Peyer's patch (tissue), 4 donors: ENCODE measurements around the gene OR52B2. TPM values are rescaled to one million over a fixed set of nuclear protein-coding genes. Genes with fewer than 3 reads are reported as not detected.

Experiments
- DNase-seq, 3 donors: peaks; one replicate each; pipeline ENCODE4 v3.0.0-alpha.2; 2017 to 2019
- H3K27ac ChIP-seq, 4 donors: fragments of 200-600 bp; sonication (generic); one replicate each; pipeline ENCODE4 v1.5.1; 2016 to 2019
- H3K27me3 ChIP-seq, 2 donors: fragments of 200-600 bp; sonication (generic); one replicate each; pipeline ENCODE4 v1.5.1; 2019
- H3K36me3 ChIP-seq, 3 donors: fragments of 200-600 bp; sonication (generic); one replicate each; pipeline ENCODE4 v1.5.1; 2016 to 2019
- H3K4me1 ChIP-seq, 4 donors: fragments of 200-600 bp; sonication (generic); one replicate each; pipeline ENCODE4 v1.5.1; 2016 to 2019
- H3K4me3 ChIP-seq, 4 donors: fragments of 200-600 bp; sonication (generic); 1 replicate in 3 of 4; 2 replicates in 1 of 4; pipeline ENCODE4 v1.5.1; 2016 to 2019; ENCODE audit warnings: mild to moderate bottlenecking in 1 of 4
- H3K9me3 ChIP-seq, 4 donors: fragments of 200-600 bp; sonication (generic); one replicate each; pipeline ENCODE4 v1.5.1; 2016 to 2019; ENCODE audit warnings: mild to moderate bottlenecking in 1 of 4
- POLR2A ChIP-seq, 2 donors: fragments of 450-650 bp; IDR thresholded peaks; one replicate each; pipeline ENCODE4 v1.5.1; 2017; ENCODE audit warnings: antibody characterized with exemption in 2 of 2, mild to moderate bottlenecking in 2 of 2, moderate library complexity in 2 of 2
- total RNA-seq, 4 donors: library from RNA; depleted of rRNA; stranded (reverse); fragments of >200 nt; gene quantifications; one replicate each; pipeline ENCODE4 v1.1.0, GENCODE V29; 2016
- TF ChIP-seq, protein P1 (sequence below), 6 experiments: fragments of 450-650 bp in 4 of 6; fragments of 200-600 bp in 2 of 6; sonication (generic) in 1 of 6; IDR thresholded peaks; one replicate each; pipeline ENCODE4 v1.5.1; 2017 to 2019; ENCODE audit warnings: antibody characterized with exemption in 6 of 6, mild to moderate bottlenecking in 3 of 6, moderate library complexity in 1 of 6

The OR52B2 gene
- total RNA-seq, 4 donors from 2014 or later: 1.7 TPM; not detected in 3

DNA sequence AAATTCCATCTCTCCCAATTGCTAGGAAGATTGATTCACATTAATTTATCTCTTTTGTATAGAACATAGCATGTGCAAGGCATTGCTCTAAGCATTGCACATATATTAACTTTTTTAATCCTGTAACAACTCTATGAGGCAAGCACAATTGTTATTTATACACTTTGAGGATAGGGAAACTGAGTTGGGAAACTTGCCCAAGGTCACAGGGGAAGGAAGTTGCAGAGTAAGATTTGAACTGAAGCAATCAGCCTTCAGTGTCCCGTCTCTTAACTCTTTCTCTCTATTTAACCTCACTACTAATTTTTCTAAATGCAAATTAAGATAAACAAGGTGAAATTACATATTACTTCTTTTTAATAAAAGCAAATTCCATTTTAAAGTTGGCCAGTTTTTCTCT, 40.5 kb downstream of the OR52B2 start:
- no peak overlapping the region for H3K27ac ChIP-seq
- H3K27me3 ChIP-seq: no peaks in the 10 kb centered on the region
- H3K4me3 ChIP-seq: no peak overlapping the region
- no peak for DNase-seq
- TF ChIP-seq POLR2A (IDR thresholded peaks at IDR 0.05): no peak
- TF ChIP-seq, protein P1, sequence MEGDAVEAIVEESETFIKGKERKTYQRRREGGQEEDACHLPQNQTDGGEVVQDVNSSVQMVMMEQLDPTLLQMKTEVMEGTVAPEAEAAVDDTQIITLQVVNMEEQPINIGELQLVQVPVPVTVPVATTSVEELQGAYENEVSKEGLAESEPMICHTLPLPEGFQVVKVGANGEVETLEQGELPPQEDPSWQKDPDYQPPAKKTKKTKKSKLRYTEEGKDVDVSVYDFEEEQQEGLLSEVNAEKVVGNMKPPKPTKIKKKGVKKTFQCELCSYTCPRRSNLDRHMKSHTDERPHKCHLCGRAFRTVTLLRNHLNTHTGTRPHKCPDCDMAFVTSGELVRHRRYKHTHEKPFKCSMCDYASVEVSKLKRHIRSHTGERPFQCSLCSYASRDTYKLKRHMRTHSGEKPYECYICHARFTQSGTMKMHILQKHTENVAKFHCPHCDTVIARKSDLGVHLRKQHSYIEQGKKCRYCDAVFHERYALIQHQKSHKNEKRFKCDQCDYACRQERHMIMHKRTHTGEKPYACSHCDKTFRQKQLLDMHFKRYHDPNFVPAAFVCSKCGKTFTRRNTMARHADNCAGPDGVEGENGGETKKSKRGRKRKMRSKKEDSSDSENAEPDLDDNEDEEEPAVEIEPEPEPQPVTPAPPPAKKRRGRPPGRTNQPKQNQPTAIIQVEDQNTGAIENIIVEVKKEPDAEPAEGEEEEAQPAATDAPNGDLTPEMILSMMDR (IDR thresholded peaks at IDR 0.05): no peak
- no peaks in the 10 kb centered on the region for H3K9me3 ChIP-seq
- H3K4me1 ChIP-seq: no peaks in the 10 kb centered on the region
- no peaks in the 10 kb centered on the region for H3K36me3 ChIP-seq

DNA sequence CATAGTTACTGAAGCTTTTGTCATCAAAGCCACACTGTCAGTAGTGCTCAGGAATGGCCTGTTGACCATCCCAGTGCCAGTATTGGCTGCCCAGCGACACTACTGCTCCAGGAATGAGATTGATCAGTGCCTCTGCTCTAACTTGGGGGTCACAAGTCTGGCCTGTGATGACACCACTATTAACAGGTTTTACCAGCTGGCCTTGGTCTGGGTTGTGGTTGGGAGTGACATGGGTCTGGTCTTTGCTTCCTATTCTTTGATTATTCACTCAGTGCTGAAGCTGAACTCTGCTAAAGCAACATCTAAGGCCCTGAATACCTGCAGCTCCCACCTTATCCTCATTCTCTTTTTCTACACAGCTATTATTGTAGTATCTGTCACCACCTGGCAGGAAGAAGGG, 41.1 kb downstream of the OR52B2 start:
- H3K4me1 ChIP-seq: no peaks in the 10 kb centered on the region
- TF ChIP-seq POLR2A (IDR thresholded peaks at IDR 0.05): no peak
- TF ChIP-seq, protein P1 (IDR thresholded peaks at IDR 0.05): no peak
- H3K4me3 ChIP-seq: no peak overlapping the region
- H3K36me3 ChIP-seq: no peaks in the 10 kb centered on the region
- no peaks in the 10 kb centered on the region for H3K9me3 ChIP-seq
- H3K27ac ChIP-seq: no peak overlapping the region
- H3K27me3 ChIP-seq: no peaks in the 10 kb centered on the region
- no peak for DNase-seq

DNA sequence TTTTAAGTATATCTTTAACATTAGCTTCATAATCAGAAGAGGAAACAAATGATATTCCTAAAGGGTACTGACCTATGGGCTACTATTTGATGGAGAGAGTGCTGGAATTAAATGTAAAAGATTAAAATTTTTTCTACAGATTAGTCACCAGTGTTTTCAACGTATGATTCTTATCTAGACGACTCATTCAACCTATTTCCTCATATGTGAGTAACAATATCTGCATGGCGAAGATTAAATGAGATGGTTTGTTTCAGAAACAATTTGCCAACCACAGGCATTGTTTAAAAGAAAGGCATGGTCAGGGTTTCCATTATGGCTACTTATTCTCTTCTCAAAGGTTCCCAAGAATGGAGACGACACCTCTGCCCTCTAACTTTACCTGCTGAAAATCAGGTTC, 42.2 kb downstream of the OR52B2 start:
- Histone ChIP-seq H3K4me1 (no peaks in the 10 kb centered on the region), H3K27ac (no peak overlapping the region), H3K27me3 (no peaks in the 10 kb centered on the region), H3K4me3 (no peak overlapping the region), H3K9me3 (no peaks in the 10 kb centered on the region), H3K36me3 (no peaks in the 10 kb centered on the region)
- TF ChIP-seq, protein P1 (IDR thresholded peaks at IDR 0.05): no peak
- TF ChIP-seq POLR2A (IDR thresholded peaks at IDR 0.05): no peak
- no peak for DNase-seq

DNA sequence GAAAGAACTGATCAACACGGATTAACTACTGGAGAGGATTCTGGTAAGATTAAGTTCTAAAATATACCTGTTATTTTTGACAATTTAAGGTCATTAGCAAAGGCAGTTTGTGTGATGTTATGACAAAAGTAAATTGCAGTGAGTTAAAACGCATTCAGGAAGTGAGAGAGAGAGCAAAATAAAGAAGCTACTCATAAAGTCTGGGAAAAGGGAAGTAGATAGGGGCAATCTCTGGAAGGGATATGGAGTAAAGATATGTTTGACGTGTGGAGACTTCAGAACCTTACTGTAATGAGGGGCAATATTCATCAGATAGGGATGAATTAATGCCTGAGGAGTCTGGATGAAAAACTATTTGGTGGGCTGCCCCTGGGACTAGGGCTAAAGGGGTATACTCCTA, 45.9 kb downstream of the OR52B2 start:
- H3K9me3 ChIP-seq: no peaks in the 10 kb centered on the region
- DNase-seq: no peak
- H3K4me1 ChIP-seq: no peaks in the 10 kb centered on the region
- TF ChIP-seq, protein P1 (IDR thresholded peaks at IDR 0.05): no peak
- no peak for TF ChIP-seq POLR2A (IDR thresholded peaks at IDR 0.05)
- H3K4me3 ChIP-seq: no peak overlapping the region
- H3K36me3 ChIP-seq: no peaks in the 10 kb centered on the region
- no peaks in the 10 kb centered on the region for H3K27me3 ChIP-seq
- no peak overlapping the region for H3K27ac ChIP-seq

Other genes with a start within 250 kb of the OR52B2 start
- not detected for gene OR56A3, start 228.1 kb downstream of the OR52B2 start, total RNA-seq
- gene OR56A5, start 201.8 kb downstream of the OR52B2 start, total RNA-seq: not detected
- gene OR52L1, start 183.3 kb downstream of the OR52B2 start, total RNA-seq: not detected
- gene OR56A4, start 163.4 kb downstream of the OR52B2 start, total RNA-seq: not detected
- gene OR56A1, start 139.6 kb downstream of the OR52B2 start, total RNA-seq: not detected
- not detected for gene OR56B4, start 62.6 kb downstream of the OR52B2 start, total RNA-seq
- gene OR52W1, start 28.9 kb upstream of the OR52B2 start, total RNA-seq: not detected
- not detected for gene C11orf42, start 35.2 kb upstream of the OR52B2 start, total RNA-seq
- 100 to 1,000 TPM; 135 to 484 (median 279) TPM for gene FHIP1B, start 64.3 kb upstream of the OR52B2 start, total RNA-seq
- 1 to 10 TPM in 1 of 4 donors, under 1 TPM in 1, not detected in 2; 0.85 to 1.1 TPM for gene CNGA4, start 68.8 kb upstream of the OR52B2 start, total RNA-seq
- not detected for gene CCKBR, start 89.5 kb upstream of the OR52B2 start, total RNA-seq
- 10 to 100 TPM in 3 of 4 donors, 1 to 10 TPM in 1; 6.5 to 40.4 (median 17.2) TPM for gene CAVIN3, start 150.2 kb upstream of the OR52B2 start, total RNA-seq
- 10 to 100 TPM; 11.6 to 78.3 (median 55.7) TPM for gene SMPD1, start 220.1 kb upstream of the OR52B2 start, total RNA-seq
- gene APBB1, start 248.8 kb upstream of the OR52B2 start, total RNA-seq: 10 to 100 TPM in 3 of 4 donors, 1 to 10 TPM in 1; 9.8 to 31.4 (median 15.0) TPM